Adrenal gland (tissue), 12 donors: ENCODE results near the gene SAMD4A. TPM values are rescaled to one million over a fixed set of nuclear protein-coding genes. Genes with fewer than 3 reads are reported as not detected.
A peak's percentile ranks its signal among the peaks of the same experiment; 100 is the strongest.

ENCODE experiments used
- DNase-seq, 7 donors: peaks; one replicate each; pipeline ENCODE4 v3.0.0-alpha.2; 2019 to 2020
- H3K27ac ChIP-seq, 5 donors: fragments of 200-600 bp; sonication (generic) in 4 of 5; 1 replicate in 3 of 5; 2 replicates in 2 of 5; pipeline versions ENCODE4 v1.5.1 to v1.8.0; 2016 to 2020; ENCODE audit warnings: mild to moderate bottlenecking in 1 of 5
- H3K27me3 ChIP-seq: fragments of 200-600 bp; 2 replicates; pipeline ENCODE4 v1.8.0; 2021
- H3K36me3 ChIP-seq, 2 donors: fragments of 200-600 bp; replicated peaks in 1 of 2; 1 replicate in 1 of 2; 2 replicates in 1 of 2; pipeline versions ENCODE4 v1.5.1 to v1.8.0; 2018 to 2022
- H3K4me1 ChIP-seq, 2 donors: fragments of 200-600 bp; replicated peaks in 1 of 2; 1 replicate in 1 of 2; 2 replicates in 1 of 2; pipeline versions ENCODE4 v1.5.1 to v1.8.0; 2018 to 2021
- H3K4me3 ChIP-seq, 4 donors: fragments of 200-600 bp; sonication (generic) in 3 of 4; one replicate each; pipeline ENCODE4 v1.5.1; 2016 to 2018
- H3K9me3 ChIP-seq, 3 donors: fragments of 200-600 bp; sonication (generic) in 1 of 3; replicated peaks in 1 of 3; 1 replicate in 2 of 3; 2 replicates in 1 of 3; pipeline versions ENCODE4 v1.5.1 to v1.8.0; 2016 to 2021
- POLR2A ChIP-seq, 2 donors: fragments of 450-650 bp; IDR thresholded peaks; one replicate each; pipeline ENCODE4 v1.6.1; 2017; ENCODE audit warnings: antibody characterized with exemption in 2 of 2, mild to moderate bottlenecking in 2 of 2, moderate library complexity in 1 of 2
- WGBS, 4 donors: extraction: QIAGEN DNeasy Blood & Tissue Kit in 2 of 4; methylation state at CpG; one replicate each; pipeline versions ENCODE4 v1.1.5 to v1.1.7; 2013 to 2017; 5-methylcytosine and 5-hydroxymethylcytosine counted together
- intact Hi-C, 2 donors: fragments of 100-400 bp; cut with DNase I; formaldehyde crosslinking; loops; one replicate each; pipeline versions ENCODE4 v1.14.1 to v1.15.0; 2022 to 2023
- polyA plus RNA-seq, 3 donors: library from polyadenylated mRNA; stranded (reverse); fragments of 200-250 nt in 2 of 3; fragments of 350-450 nt in 1 of 3; fragmentation: Illumina TruSeq in 1 of 3; extraction: RNeasy Lipid Tissue Mini Kit (QIAGEN cat#74804) in 1 of 3; gene quantifications; one replicate each; pipeline ENCODE4 v1.2.3, GENCODE V29; 2013 to 2014
- total RNA-seq, 9 donors: library from RNA; depleted of rRNA in 4 of 9; stranded (reverse); fragments of >200 nt in 4 of 9; fragments of 120-200 nt in 1 of 9; fragmentation: NEBNext Ultra II Directional in 1 of 9; extraction: Animal tissue kit (Norgen Biotek cat#: 25700) in 1 of 9; gene quantifications; one replicate each; pipeline versions ENCODE4 v1.1.0 to v1.2.4, GENCODE V29; 2013 to 2023
- TF ChIP-seq, protein P1 (sequence below), 6 experiments: fragments of 450-650 bp in 4 of 6; fragments of 200-600 bp in 2 of 6; sonication (generic) in 1 of 6; IDR thresholded peaks; 1 replicate in 5 of 6; 2 replicates in 1 of 6; pipeline versions ENCODE4 v1.5.1 to v1.8.0; 2016 to 2021; ENCODE audit warnings: antibody characterized with exemption in 6 of 6, mild to moderate bottlenecking in 2 of 6, moderate library complexity in 1 of 6
- donor health status: healthy with polysubstance abuse.
- donor health status: Bipolar disorder and iron deficiency.
- donor health status: DM: yes; HTN: yes; CAD: no.
- donor health status: DM: no; HTN: no; CAD: no.
- donor health status: DM: no; HTN: no; CAD: no.
- donor health status: DM: yes; HTN: yes; CAD: no.

Gene SAMD4A
- total and polyA plus RNA-seq, 12 donors = 2.2 to 13.2 (median 8.3) TPM

DNA sequence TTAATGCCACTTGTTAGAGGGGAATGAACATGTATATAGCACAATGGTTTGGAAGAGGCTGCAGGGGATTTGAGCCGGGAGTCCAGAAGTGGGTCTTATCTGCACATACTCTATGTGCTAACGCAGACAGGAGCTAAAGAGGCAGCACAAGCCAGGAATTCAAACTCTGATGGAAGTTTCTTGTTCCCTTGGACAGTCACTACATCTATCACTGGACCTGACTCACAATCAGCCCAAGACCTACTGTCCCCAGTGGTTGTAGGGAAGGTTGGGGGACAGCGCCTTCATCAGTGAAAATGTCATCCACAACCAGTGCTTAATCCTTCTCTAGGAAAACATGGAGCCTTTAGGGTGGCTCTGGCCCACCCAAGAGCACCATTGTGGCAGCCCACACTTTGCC is 227.9 kb downstream of the SAMD4A start:
- H3K27me3 ChIP-seq = no peaks in the 10 kb centered on the region
- H3K4me1 ChIP-seq = no peaks in the 10 kb centered on the region
- H3K27ac ChIP-seq = no peak overlapping the region
- H3K36me3 ChIP-seq = no peaks in the 10 kb centered on the region
- no peaks in the 10 kb centered on the region for H3K9me3 ChIP-seq
- intact Hi-C loops = no loop called here
- 93 to 95% (median 94%) methylated on average over 3 of the region's 3 CpGs for WGBS, 4 donors
- TF ChIP-seq, protein P1, sequence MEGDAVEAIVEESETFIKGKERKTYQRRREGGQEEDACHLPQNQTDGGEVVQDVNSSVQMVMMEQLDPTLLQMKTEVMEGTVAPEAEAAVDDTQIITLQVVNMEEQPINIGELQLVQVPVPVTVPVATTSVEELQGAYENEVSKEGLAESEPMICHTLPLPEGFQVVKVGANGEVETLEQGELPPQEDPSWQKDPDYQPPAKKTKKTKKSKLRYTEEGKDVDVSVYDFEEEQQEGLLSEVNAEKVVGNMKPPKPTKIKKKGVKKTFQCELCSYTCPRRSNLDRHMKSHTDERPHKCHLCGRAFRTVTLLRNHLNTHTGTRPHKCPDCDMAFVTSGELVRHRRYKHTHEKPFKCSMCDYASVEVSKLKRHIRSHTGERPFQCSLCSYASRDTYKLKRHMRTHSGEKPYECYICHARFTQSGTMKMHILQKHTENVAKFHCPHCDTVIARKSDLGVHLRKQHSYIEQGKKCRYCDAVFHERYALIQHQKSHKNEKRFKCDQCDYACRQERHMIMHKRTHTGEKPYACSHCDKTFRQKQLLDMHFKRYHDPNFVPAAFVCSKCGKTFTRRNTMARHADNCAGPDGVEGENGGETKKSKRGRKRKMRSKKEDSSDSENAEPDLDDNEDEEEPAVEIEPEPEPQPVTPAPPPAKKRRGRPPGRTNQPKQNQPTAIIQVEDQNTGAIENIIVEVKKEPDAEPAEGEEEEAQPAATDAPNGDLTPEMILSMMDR (IDR thresholded peaks at IDR 0.05) = no peak
- TF ChIP-seq POLR2A (IDR thresholded peaks at IDR 0.05) = no peak
- DNase-seq = peak in 1 of 7 donors; percentile 30
- H3K4me3 ChIP-seq = no peak overlapping the region

DNA sequence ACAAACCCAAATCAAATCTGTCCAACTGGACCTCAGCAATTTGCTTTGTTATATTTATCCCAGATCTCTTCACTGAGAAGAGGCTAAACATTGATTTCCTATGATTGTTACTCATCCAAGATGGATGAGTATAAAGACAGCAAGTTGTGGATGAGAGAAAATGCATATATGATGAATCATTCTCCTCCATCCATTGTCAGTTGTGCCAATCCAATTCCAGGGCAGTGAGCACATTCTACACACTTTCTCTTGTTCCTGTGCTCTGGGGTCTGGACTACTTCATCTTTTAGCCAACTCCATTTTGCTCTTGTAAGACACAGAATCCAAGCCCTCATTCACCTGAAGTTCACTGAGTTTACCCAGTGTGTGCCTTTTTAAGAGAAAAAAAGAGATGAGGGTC is 230.0 kb downstream of the SAMD4A start:
- H3K4me3 ChIP-seq = no peak overlapping the region
- H3K9me3 ChIP-seq = no peaks in the 10 kb centered on the region
- DNase-seq = no peak
- TF ChIP-seq, protein P1 (IDR thresholded peaks at IDR 0.05) = no peak
- TF ChIP-seq POLR2A (IDR thresholded peaks at IDR 0.05) = no peak
- no peaks in the 10 kb centered on the region for H3K36me3 ChIP-seq
- no peak overlapping the region for H3K27ac ChIP-seq
- H3K27me3 ChIP-seq = no peaks in the 10 kb centered on the region
- no peaks in the 10 kb centered on the region for H3K4me1 ChIP-seq
- intact Hi-C loops = no loop called here

DNA sequence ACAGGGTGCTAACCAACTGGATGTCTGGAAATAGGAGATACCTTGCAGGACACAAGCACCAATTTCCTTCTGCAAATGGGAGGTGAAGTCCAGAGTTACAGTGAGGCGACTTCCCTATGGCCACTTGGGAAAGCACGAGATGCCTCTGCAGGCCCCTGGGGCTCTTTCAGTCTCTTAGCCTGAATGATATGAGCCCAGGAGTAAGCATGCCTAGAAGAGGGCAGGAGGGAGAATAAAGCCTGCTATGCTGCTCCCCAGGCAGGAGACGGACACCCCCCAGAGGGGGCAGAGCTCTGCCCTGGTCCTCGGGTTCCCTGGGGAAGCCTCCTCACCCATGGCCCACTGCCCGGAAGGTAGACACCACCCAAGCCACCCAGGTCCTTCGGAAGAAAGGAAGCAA is 230.6 kb downstream of the SAMD4A start:
- Histone ChIP-seq H3K4me3 (no peak overlapping the region), H3K27ac (no peak overlapping the region), H3K9me3 (no peaks in the 10 kb centered on the region), H3K4me1 (no peaks in the 10 kb centered on the region), H3K36me3 (no peaks in the 10 kb centered on the region), H3K27me3 (no peaks in the 10 kb centered on the region)
- 82 to 91% (median 88%) methylated on average over 6 of the region's 6 CpGs for WGBS, 4 donors
- no peak for TF ChIP-seq POLR2A (IDR thresholded peaks at IDR 0.05)
- TF ChIP-seq, protein P1 (IDR thresholded peaks at IDR 0.05) = no peak
- intact Hi-C loops = no loop called here
- DNase-seq = peak in 1 of 7 donors; percentile 14

DNA sequence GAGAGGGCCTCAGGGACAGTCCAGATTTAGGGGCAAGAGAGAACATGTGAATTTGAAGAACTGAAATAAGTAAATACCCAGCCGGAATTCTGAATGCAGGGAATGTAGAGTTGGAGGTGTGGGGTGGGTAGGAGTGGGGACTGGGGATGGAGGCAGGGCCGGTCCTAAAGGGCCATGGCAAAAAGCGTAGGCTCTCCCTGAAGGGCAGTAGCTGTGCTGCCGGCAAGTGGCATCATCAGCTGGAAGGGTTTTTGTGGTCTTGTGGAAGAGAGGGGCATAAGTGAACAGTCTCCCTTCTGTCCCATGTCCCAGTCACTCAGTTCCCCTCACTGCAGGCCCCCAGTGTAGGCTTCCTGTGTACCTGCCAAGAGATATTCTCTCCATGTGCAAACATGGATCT is 231.1 kb downstream of the SAMD4A start:
- whole genome bisulfite sequencing, 4 donors = 45 to 87% (median 66%) methylated on average over 4 of the region's 4 CpGs
- Histone ChIP-seq H3K27me3 (no peaks in the 10 kb centered on the region), H3K27ac (no peak overlapping the region), H3K4me3 (no peak overlapping the region), H3K4me1 (no peaks in the 10 kb centered on the region), H3K9me3 (no peaks in the 10 kb centered on the region), H3K36me3 (no peaks in the 10 kb centered on the region)
- intact Hi-C loops = no loop called here
- no peak for DNase-seq
- TF ChIP-seq, protein P1 (IDR thresholded peaks at IDR 0.05) = no peak
- TF ChIP-seq POLR2A (IDR thresholded peaks at IDR 0.05) = no peak
